HFFc6 (cell line): ENCODE results near the gene COL9A2. TPM values are rescaled to one million over a fixed set of nuclear protein-coding genes. Genes with fewer than 3 reads are reported as not detected.

Experiments used
- DNase-seq: peaks from one replicate; pipeline ENCODE4 v3.0.0-alpha.2; 2018
- H3K27ac Mint-ChIP-seq: 2 replicates; pipeline ENCODE4 v1.8.0; 2020; ENCODE audit warnings: mild to moderate bottlenecking, mixed read lengths
- H3K27me3 Mint-ChIP-seq: 2 replicates; pipeline ENCODE4 v1.8.0; 2021; ENCODE audit warnings: mild to moderate bottlenecking, moderate library complexity, mixed read lengths; ENCODE audit not compliant: insufficient read depth
- H3K36me3 Mint-ChIP-seq: 2 replicates; pipeline ENCODE4 v1.8.0; 2021; ENCODE audit warnings: low read depth, mixed read lengths
- H3K4me1 Mint-ChIP-seq: 2 replicates; pipeline ENCODE4 v1.8.0; 2020; ENCODE audit warnings: low read depth, mixed read lengths
- H3K4me3 Mint-ChIP-seq: 2 replicates; pipeline ENCODE4 v1.8.0; 2020; ENCODE audit warnings: mild to moderate bottlenecking, moderate library complexity, mixed read lengths
- H3K9me3 Mint-ChIP-seq: 2 replicates; pipeline ENCODE4 v1.8.0; 2020; ENCODE audit warnings: mild to moderate bottlenecking, mixed read lengths
- CTCF ChIP-seq: fragments of 200-600 bp; sonication (generic); IDR thresholded peaks from 2 replicates; pipeline ENCODE4 v1.5.0; 2021; ENCODE audit warnings: antibody characterized with exemption, mild to moderate bottlenecking
- total RNA-seq, 6 experiments: library from RNA; stranded (reverse); fragmentation: NEBNext Ultra II Directional; extraction: Animal tissue kit (Norgen Biotek cat#: 25700); gene quantifications; 2 replicates in 1 of 6; 3 replicates in 5 of 6; pipeline ENCODE4 v1.2.3, GENCODE V29; 2021

COL9A2 gene
- total RNA-seq, 6 experiments from 2014 or later = 0.07 to 0.48 (median 0.32) TPM

- H3K27me3 Mint-ChIP-seq = no peaks in the 10 kb centered on the region; the same call in none of the 2 replicates
- TF ChIP-seq CTCF = no peak
- no peaks in the 10 kb centered on the region for H3K36me3 Mint-ChIP-seq
- H3K4me1 Mint-ChIP-seq = no peaks in the 10 kb centered on the region
- no peak overlapping the region for H3K27ac Mint-ChIP-seq
- no peak overlapping the region for H3K4me3 Mint-ChIP-seq
- DNase-seq = no peak
- no peaks in the 10 kb centered on the region for H3K9me3 Mint-ChIP-seq
These were observed 16.0 kb downstream of the COL9A2 start for GRCh38 chr1:40301066-40301465.

DNA sequence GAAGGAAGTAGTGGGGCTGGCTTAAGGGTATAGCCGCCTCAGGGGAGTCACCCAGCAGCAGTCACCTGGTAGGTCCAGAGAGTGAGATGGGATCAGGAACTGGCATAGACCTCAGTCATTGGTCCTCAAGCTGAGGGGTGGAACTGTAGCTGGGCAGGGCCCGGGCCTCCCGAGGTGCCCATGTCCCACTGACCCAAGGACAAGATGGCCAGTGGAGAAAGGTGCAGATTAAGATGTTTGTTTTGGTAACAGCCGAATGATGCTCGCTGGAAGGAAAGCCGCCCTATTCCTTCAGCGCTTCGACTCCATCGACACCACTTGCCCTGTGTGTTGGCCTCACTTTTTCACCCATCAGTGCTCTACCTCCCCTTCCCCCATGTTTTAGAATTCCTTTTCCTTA is 16.4 kb downstream of the COL9A2 start:
- DNase-seq = no peak
- no peak overlapping the region for H3K27ac Mint-ChIP-seq
- no peaks in the 10 kb centered on the region for H3K4me1 Mint-ChIP-seq
- H3K9me3 Mint-ChIP-seq = no peaks in the 10 kb centered on the region
- TF ChIP-seq CTCF = no peak
- H3K4me3 Mint-ChIP-seq = no peak overlapping the region
- no peaks in the 10 kb centered on the region; the same call in none of the 2 replicates for H3K27me3 Mint-ChIP-seq
- H3K36me3 Mint-ChIP-seq = no peaks in the 10 kb centered on the region

- H3K36me3 Mint-ChIP-seq = no peaks in the 10 kb centered on the region
- DNase-seq = no peak
- H3K27me3 Mint-ChIP-seq = no peaks in the 10 kb centered on the region; the same call in 1 of the 2 replicates
- no peak for TF ChIP-seq CTCF
- no peaks in the 10 kb centered on the region for H3K9me3 Mint-ChIP-seq
- no peak overlapping the region for H3K4me3 Mint-ChIP-seq
- H3K27ac Mint-ChIP-seq = no peak overlapping the region
- H3K4me1 Mint-ChIP-seq = no peaks in the 10 kb centered on the region
These were observed 16.9 kb downstream of the COL9A2 start for GRCh38 chr1:40300249-40300567.

DNA sequence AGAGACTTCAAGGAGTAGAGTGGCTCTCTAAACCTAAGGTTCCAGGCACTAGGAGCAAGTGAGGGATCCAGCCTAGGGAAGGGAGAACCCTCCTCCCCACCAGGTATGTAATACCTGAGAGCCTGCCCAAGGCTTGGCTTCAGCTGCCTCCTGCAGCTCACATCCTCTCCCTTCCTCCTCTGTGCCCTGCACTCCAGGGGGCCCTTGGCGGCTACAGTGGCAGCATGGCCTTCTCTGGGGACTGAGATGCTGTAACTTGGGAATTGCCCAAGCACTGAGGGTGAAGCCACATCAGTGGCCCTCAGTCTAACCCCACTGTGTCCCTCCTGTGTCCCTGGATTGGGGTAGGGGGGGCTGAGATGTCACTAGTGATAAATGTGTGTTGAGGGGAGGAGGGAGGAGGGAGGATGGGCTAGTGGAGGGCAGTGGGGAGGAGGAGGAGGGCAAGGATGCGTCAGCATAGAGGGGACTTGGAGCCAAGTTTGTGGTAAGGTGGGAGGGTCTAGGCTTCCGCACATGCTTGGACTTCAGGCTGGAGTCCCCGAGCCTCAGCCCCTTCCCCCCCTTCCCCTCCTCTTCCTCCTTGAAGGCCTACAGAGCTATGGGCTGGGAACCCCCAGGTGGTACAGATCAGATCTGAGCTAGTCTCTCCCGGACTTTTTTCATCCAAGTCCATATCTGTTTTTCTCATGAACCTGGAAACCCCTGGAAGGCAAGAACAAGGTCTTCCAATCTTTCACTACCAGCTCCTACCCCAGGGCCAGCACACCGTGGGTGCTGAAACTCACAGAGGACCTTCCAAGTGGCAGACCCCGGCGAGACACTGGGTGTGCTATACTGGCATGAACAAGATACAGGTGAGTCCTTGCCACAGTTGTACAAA is 17.5 kb downstream of the COL9A2 start:
- TF ChIP-seq CTCF = no peak
- no peak for DNase-seq
- H3K9me3 Mint-ChIP-seq = no peaks in the 10 kb centered on the region
- no peak overlapping the region for H3K27ac Mint-ChIP-seq
- no peak overlapping the region for H3K4me3 Mint-ChIP-seq
- no peaks in the 10 kb centered on the region for H3K27me3 Mint-ChIP-seq
- H3K4me1 Mint-ChIP-seq = no peaks in the 10 kb centered on the region
- H3K36me3 Mint-ChIP-seq = no peaks in the 10 kb centered on the region

DNA sequence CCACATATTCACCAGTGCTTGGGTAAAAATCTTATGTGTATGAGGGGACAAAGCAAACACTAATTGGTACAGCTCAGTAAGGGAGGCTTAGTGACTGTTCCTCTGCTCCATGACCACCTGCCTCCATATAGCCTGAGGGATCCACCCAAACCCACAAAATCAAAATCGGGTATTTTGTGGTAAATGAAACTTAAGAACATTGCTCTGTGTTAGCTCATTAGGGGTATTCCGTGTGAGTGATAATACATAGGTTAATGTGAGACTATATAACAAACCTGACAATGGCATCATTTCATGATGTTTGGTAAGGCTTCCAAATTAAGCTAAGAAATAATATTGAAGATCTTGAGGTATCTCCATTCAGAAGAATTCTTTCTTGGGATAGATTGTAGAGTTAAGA is 25.8 kb downstream of the COL9A2 start:
- DNase-seq = no peak
- Mint-ChIP-seq H3K27ac (no peak overlapping the region), H3K36me3 (peaks cover 36% of the 10 kb centered on the region), H3K9me3 (no peaks in the 10 kb centered on the region), H3K4me1 (0 out of 2 replicates have a peak, but pooled peaks cover 4% of the 10 kb centered on the region), H3K27me3 (no peaks in the 10 kb centered on the region), H3K4me3 (no peak overlapping the region)
- TF ChIP-seq CTCF = no peak
